Purkinje cell (primary cell): Measurements from ENCODE around the gene DRC3. TPM values are rescaled to one million over a fixed set of nuclear protein-coding genes. Genes with fewer than 3 reads are reported as not detected.

Experiments used
- polyA plus RNA-seq: library from polyadenylated mRNA; unstranded; fragments of >200 nt; fragmentation: Nextera tagmentation; gene quantifications from 2 replicates; pipeline ENCODE4 v1.2.1, GENCODE V29; 2014

The DRC3 gene, protein sequence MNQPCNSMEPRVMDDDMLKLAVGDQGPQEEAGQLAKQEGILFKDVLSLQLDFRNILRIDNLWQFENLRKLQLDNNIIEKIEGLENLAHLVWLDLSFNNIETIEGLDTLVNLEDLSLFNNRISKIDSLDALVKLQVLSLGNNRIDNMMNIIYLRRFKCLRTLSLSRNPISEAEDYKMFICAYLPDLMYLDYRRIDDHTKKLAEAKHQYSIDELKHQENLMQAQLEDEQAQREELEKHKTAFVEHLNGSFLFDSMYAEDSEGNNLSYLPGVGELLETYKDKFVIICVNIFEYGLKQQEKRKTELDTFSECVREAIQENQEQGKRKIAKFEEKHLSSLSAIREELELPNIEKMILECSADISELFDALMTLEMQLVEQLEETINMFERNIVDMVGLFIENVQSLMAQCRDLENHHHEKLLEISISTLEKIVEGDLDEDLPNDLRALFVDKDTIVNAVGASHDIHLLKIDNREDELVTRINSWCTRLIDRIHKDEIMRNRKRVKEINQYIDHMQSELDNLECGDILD
- 1.4 TPM in 1 of 2 replicates, not detected in the other for polyA plus RNA-seq

GRCh38 chr17:17972126-17972951 lies at the start of gene DRC3, which contains the start of gene TOM1L2:
Gene DRC3, plus strand, starts transcription at chr17:17972862. Its CDS starts 4,737 bp downstream, at chr17:17977599.
Gene TOM1L2, minus strand, starts transcription at chr17:17972400. Its CDS starts 87 bp downstream, at chr17:17972313.

GRCh38 chr17:18038861-18039534 lies 66.3 kb downstream of the DRC3 start, which contains the start of the genes ATPAF2 and GID4:
Gene ATPAF2, minus strand, starts transcription at chr17:18039168. Its CDS starts 155 bp downstream, at chr17:18039013.
Gene GID4, plus strand, starts transcription at chr17:18039408. Its CDS starts 57 bp downstream, at chr17:18039465.

Other genes with a start within 250 kb of the DRC3 start
- gene SREBF1, start 135.9 kb upstream of the DRC3 start, polyA plus RNA-seq: 4.5 and 5.7 TPM in 2 replicates
- gene TOM1L2, start 462 bp upstream of the DRC3 start, polyA plus RNA-seq: 23.1 and 31.5 TPM in 2 replicates
- gene ATPAF2, start 66.3 kb downstream of the DRC3 start, polyA plus RNA-seq: 11.8 and 17.7 TPM in 2 replicates
- gene GID4, start 66.5 kb downstream of the DRC3 start, polyA plus RNA-seq: 5.1 and 6.5 TPM in 2 replicates
- gene DRG2, start 115.1 kb downstream of the DRC3 start, polyA plus RNA-seq: 15.4 and 29.2 TPM in 2 replicates
- 0.70 and 1.0 TPM in 2 replicates for gene MYO15A, start 135.9 kb downstream of the DRC3 start, polyA plus RNA-seq
- 36.4 and 42.2 TPM in 2 replicates for gene ALKBH5, start 211.0 kb downstream of the DRC3 start, polyA plus RNA-seq